Erythroblast (primary cell): ENCODE data around the gene CNNM2.

ENCODE experiments used
- GATA1 ChIP-seq: IDR thresholded peaks from 2 replicates; pipeline ENCODE4 v1.6.1; 2011; ENCODE audit warnings: low read depth, mild to moderate bottlenecking, control low read depth, low read length, moderate library complexity
- POLR2A ChIP-seq: IDR thresholded peaks from 2 replicates; pipeline ENCODE4 v1.6.1; 2011; ENCODE audit warnings: mild to moderate bottlenecking, low read length

GRCh38 chr10:102960157-102960556, 42.1 kb downstream of the CNNM2 start:
- no peak for TF ChIP-seq POLR2A
- no peak for TF ChIP-seq GATA1
